HL-60/S4 treated with phorbol 12-myristate 13-acetate at 8.2 ng/mL for 4 days and 3 days (cell line): ENCODE data around the gene SLC22A1.
"Not testable (repeated sequence)": the region's sequence is repeated elsewhere in the genome, so short reads cannot be mapped to it uniquely, and the experiment has no call there.

Experiments used
- in situ Hi-C: fragments of 300-500 bp; cut with MboI; formaldehyde crosslinking; loops from 2 replicates; pipeline ENCODE4 v1.15.0; 2022; ENCODE audit warnings: low sequenced_read_pairs

The SLC22A1 gene

GRCh38 chr6:160093061-160093460 is 28.6 kb upstream of the SLC22A1 start:
- in situ Hi-C loops: no loop called here

- in situ Hi-C loops: no loop called here
These were observed 27.7 kb upstream of the SLC22A1 start for GRCh38 chr6:160093946-160094345.

- in situ Hi-C loops: no loop called here
These were observed 26.3 kb upstream of the SLC22A1 start for GRCh38 chr6:160095146-160095845.

- in situ Hi-C loops: loop anchor here (10.0 kb wide), 1 partner anchor 237 kb away; no protein-coding TSS in a partner anchor
These were observed 20.1 kb upstream of the SLC22A1 start for GRCh38 chr6:160101277-160102205.

DNA sequence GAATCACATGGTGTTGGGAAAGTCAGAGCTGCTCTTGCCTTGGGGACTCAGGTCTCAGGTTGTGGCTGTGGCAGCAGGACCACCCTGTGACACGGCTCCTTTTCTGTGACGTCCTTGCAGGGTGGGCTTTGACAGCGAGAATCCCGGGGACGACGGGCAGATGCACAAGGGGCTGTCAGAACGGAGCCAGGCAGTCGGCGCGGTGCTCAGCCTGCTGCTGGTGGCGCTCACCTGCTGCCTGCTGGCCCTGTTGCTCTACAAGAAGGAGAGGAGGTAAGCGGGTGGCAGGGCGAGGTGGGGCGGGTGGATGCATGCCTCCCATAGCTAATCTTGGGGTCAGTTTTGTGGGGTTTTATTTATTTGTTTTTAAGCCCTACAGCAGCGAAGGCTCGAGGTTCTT is 19.2 kb upstream of the SLC22A1 start:
- in situ Hi-C loops: loop anchor here (10.0 kb wide), 1 partner anchor 238 kb away; no protein-coding TSS in a partner anchor

DNA sequence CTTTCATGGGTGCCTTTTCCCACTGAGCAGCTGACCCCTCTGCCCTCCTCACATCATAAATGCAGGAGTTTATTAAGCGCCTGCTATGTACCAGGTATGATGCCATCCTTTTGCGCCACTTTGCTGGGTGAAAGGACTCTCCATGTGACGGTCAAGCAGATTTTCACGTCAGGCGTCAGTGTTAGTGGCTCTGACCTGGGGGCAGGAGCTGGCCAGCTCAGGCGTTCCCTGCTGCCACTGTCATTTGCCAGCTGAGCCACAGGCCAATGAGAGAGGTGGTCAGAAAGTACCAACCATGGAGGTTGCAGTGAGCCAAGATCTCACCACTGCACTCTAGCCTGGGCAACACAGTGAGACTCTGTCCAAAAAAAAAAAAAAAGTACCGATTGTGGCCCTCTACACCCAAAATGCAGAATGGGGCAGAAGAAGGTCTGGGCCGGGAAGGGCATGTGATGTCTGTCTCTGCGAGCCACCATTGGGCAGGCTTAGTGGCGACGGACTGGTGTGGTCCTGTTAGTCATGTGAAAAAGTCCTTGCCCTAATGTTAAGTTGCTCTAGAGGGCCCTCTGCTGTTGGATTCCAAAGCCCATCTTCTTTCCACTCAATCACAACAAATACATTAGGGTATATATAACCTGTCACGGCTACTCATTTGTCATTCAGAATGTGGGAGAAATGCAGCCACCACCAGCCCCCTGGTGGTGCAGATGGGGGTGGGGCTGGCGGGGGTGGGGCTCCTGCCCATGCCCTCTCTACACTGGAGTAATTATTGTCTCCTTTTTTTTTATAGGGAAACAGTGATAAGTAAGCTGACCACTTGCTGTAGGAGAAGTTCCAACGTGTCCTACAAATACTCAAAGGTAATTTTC is 18.4 kb upstream of the SLC22A1 start:
- in situ Hi-C loops: loop anchor here (10.0 kb wide), 1 partner anchor 238 kb away; no protein-coding TSS in a partner anchor

DNA sequence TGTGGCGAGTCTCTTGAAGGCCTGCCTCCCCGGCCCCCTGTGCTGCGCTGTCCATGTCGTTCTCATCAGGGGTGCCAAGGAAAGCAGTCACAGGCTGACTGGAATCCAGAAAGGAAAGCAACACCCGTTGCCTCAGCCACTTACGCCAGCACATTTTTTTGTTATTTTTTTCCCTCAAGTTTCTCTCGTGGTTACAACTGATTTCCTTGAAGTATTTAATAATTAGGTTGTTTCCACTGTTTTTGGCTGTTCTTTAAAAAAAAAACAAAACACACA is 17.9 kb upstream of the SLC22A1 start:
- in situ Hi-C loops: loop anchor here (10.0 kb wide), 1 partner anchor 239 kb away; no protein-coding TSS in a partner anchor

- in situ Hi-C loops: loop anchor here (10.0 kb wide), 1 partner anchor 240 kb away; no protein-coding TSS in a partner anchor
These were observed 16.6 kb upstream of the SLC22A1 start for GRCh38 chr6:160104821-160105517.

- in situ Hi-C loops: loop anchor here (10.0 kb wide), 1 partner anchor 241 kb away; no protein-coding TSS in a partner anchor
These were observed 15.6 kb upstream of the SLC22A1 start for GRCh38 chr6:160106010-160106409.

DNA sequence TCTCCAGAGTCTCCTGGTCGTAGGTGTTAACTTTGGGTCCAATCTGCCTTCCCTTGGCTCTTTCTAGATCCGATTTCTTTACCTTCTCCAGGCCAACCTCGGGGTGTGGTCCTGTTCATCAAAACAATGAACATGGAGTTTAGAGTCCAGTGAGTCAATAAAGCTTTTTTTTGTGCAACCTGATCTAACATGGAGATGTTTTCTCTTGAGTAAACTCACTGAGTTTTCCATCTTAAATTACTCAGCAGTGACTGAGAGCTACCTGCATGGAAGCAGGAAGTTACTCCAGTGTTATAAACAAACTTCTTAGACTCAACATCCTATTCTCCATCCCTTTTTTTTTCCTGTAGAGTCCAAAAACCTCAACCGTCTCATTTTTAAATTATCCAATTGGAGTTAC is 14.9 kb upstream of the SLC22A1 start:
- in situ Hi-C loops: loop anchor here (10.0 kb wide), 1 partner anchor 242 kb away; no protein-coding TSS in a partner anchor

DNA sequence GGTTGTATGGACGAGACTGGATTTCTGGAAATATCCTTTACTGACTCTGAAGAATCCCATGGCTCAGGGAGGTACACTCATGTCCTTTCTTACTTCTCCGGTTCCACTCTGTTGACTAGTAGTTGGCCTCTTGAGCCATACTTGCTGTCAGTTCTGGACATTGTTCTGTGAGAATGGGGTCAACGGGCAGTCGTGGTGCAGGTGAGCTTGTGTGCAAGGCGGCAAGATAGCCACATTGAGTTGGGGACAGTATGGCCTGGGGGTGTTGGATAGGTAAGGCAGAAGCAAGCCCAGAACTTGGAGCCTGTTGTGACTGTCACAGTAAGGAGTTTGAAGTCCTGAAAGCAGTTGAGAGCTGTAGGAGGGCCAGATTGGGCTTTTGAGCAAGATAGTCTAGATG is 13.5 kb upstream of the SLC22A1 start:
- in situ Hi-C loops: loop anchor here (10.0 kb wide), 1 partner anchor 243 kb away; no protein-coding TSS in a partner anchor

GRCh38 chr6:160110586-160111123 is 11.0 kb upstream of the SLC22A1 start:
- in situ Hi-C loops: no loop called here

DNA sequence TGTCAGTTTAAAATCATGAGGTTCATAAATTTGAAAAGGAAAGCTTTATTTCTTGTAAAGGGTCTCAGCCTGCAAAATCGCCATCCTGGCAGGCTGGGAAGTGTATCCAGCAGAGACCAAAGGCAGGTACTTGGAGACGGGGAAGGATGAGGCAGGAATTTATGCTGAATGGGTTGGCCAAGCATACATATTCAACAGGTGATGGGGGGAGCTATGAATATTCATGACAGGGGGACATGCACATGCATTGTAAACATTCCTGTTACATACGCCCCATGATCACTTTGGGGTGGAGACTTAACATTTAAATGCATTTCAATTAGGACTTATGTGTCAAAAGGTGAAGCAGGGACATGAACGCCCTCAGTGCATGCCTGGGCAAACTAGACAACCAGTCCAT is 9.8 kb upstream of the SLC22A1 start:
- in situ Hi-C loops: no loop called here

GRCh38 chr6:160112628-160113299 is 8.9 kb upstream of the SLC22A1 start:
- in situ Hi-C loops: no loop called here

DNA sequence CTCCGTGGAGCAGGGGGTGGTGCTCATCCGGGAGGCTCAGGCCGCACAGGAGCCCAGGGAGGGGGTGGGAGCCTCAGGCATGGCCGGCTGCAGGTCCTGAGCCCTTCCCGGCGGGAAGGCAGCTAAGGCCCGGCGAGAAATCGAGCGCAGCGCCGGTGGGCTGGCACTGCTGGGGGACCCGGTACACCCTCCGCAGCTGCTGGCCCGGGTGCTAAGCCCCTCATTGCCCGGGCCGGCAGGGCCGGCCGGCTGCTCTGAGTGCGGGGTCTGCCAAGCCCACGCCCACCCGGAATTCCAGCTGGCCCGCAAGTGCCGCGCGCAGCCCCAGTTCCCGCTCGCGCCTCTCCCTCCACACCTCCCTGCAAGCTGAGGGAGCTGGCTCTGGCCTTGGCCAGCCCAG is 7.1 kb upstream of the SLC22A1 start:
- in situ Hi-C loops: not testable (repeated sequence)

GRCh38 chr6:160115421-160115820 is 6.2 kb upstream of the SLC22A1 start:
- in situ Hi-C loops: no loop called here

GRCh38 chr6:160116411-160116810 is 5.2 kb upstream of the SLC22A1 start:
- in situ Hi-C loops: no loop called here

GRCh38 chr6:160117137-160117536 is 4.5 kb upstream of the SLC22A1 start:
- in situ Hi-C loops: no loop called here

DNA sequence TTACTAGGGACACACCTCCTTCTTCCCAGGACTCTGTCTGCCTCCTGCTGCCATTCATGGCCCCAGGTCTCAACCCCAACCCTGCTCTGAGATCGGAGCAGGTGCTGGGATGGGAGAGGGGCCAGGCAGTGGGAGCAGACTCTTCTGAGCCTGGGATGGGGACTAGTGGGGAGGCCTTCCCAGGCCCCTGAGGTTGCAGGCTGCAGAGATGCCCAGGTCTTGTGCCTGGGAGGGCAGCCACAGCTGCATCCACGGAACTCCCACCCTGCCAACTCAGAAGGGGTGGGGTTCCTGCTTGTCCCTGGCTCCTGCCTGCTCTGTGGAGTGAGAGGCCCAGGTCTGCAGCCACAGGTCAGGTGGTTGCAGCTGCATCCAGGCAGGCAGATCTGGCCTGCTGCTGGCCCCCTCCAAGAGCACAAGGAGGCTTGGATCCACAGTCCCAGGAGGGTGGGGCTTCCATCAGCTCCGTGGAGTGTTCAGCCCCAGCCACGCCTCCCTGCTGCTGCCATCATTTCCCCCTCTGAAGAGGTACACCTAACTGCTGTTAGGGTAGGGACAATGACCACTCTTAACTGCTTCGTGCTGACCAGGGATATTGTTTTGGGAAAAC is 2.9 kb upstream of the SLC22A1 start:
- in situ Hi-C loops: no loop called here
